HL-60 (cell line): ENCODE data around the gene LRRC71.

ENCODE experiments used
- CTCF ChIP-seq: IDR thresholded peaks from one replicate; pipeline ENCODE4 v1.5.1; 2011; ENCODE audit warnings: low read length, control low read depth, inconsistent platforms; ENCODE audit not compliant: insufficient read depth
- GABPA ChIP-seq: IDR thresholded peaks from 2 replicates; pipeline ENCODE4 v1.6.1; 2012; ENCODE audit warnings: low read depth
- REST ChIP-seq: IDR thresholded peaks from 2 replicates; pipeline ENCODE4 v1.6.1; 2012; ENCODE audit warnings: low read depth; ENCODE audit not compliant: insufficient replicate concordance
- SPI1 ChIP-seq: IDR thresholded peaks from 2 replicates; pipeline ENCODE4 v1.6.1; 2012; ENCODE audit warnings: low read depth, mild to moderate bottlenecking, borderline replicate concordance

DNA sequence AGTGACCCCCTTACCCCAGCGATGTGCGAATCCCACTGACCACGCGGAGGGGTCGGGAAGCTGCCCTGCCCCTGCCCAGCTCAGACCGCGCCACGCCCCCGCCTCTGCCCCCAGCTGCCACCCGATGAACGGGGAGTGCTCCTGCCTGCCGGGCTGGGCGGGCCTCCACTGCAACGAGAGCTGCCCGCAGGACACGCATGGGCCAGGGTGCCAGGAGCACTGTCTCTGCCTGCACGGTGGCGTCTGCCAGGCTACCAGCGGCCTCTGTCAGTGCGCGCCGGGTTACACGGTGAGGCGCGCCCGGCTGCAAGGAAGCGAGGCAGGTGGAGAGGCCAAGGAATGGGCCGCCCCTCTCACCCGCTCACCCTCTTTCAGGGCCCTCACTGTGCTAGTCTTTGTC is 11.9 kb upstream of the LRRC71 start:
- TF ChIP-seq GABPA, result no peak
- no peak for TF ChIP-seq CTCF
- no peak for TF ChIP-seq SPI1
- no peak for TF ChIP-seq REST
